MCF 10A (cell line): ENCODE results near the gene MSX1. TPM values are rescaled to one million over a fixed set of nuclear protein-coding genes. Genes with fewer than 3 reads are reported as not detected.

ENCODE experiments used
- BruUV-seq: library from RNA; stranded (reverse); fragments of 400-500 nt; replicated peaks from 2 replicates; lab custom pipeline; 2021; lab: Mats Ljungman, UMichigan
- CTCF ChIA-PET: fragments of 300-600 bp; sonication (Branson Sonifier 250); formaldehyde crosslinking; extraction: SDS; loops from one replicate; lab custom pipeline; 2021; ENCODE audit warnings: antibody characterized with exemption, inconsistent platforms; lab: Yijun Ruan, JAX
- POLR2A ChIA-PET: fragments of 300-600, 350-650 bp; sonication (Branson Sonifier 250); formaldehyde crosslinking; extraction: SDS; loops from one replicate; lab custom pipeline; 2020; ENCODE audit warnings: antibody characterized with exemption, inconsistent platforms; lab: Yijun Ruan, JAX
- DNase-seq: peaks from one replicate; pipeline ENCODE4 v3.0.0-alpha.2; 2018; ENCODE audit not compliant: unreplicated experiment
- H3K27ac Mint-ChIP-seq: one replicate; pipeline ENCODE4 v1.8.0; 2022; ENCODE audit warnings: mild to moderate bottlenecking, low read depth, mixed read lengths; ENCODE audit not compliant: unreplicated experiment
- H3K27me3 Mint-ChIP-seq: one replicate; pipeline ENCODE4 v1.8.0; 2022; ENCODE audit warnings: mixed read lengths; ENCODE audit not compliant: insufficient read depth, unreplicated experiment
- H3K36me3 Mint-ChIP-seq: one replicate; pipeline ENCODE4 v1.8.0; 2022; ENCODE audit warnings: mild to moderate bottlenecking, moderate library complexity, mixed read lengths; ENCODE audit not compliant: insufficient read depth, unreplicated experiment
- H3K4me1 Mint-ChIP-seq: one replicate; pipeline ENCODE4 v1.8.0; 2022; ENCODE audit warnings: mixed read lengths; ENCODE audit not compliant: insufficient read depth, unreplicated experiment
- H3K4me3 Mint-ChIP-seq: one replicate; pipeline ENCODE4 v1.8.0; 2022; ENCODE audit warnings: mild to moderate bottlenecking, moderate library complexity, mixed read lengths; ENCODE audit not compliant: unreplicated experiment
- H3K9me3 Mint-ChIP-seq: one replicate; pipeline ENCODE4 v1.8.0; 2022; ENCODE audit warnings: mixed read lengths; ENCODE audit not compliant: unreplicated experiment
- intact Hi-C: fragments of 100-400 bp; cut with micrococcal nuclease; formaldehyde crosslinking; loops from 2 replicates; pipeline ENCODE4 v1.14.1; 2022
- total RNA-seq: library from RNA; stranded (reverse); gene quantifications from 2 replicates; pipeline ENCODE4 v1.2.3, GENCODE V29; 2022
- TF ChIP-seq, protein P1 (sequence below): fragments of 200-600 bp; IDR thresholded peaks from one replicate; pipeline ENCODE4 v1.8.0; 2022; ENCODE audit warnings: antibody characterized with exemption, mild to moderate bottlenecking; ENCODE audit not compliant: unreplicated experiment

Gene MSX1
- total RNA-seq, 1 experiment from 2014 or later, result 3.9 TPM

GRCh38 chr4:4871242-4871572 lies 11.7 kb downstream of the MSX1 start:
- Mint-ChIP-seq H3K9me3 (no peaks in the 10 kb centered on the region), H3K4me1 (peaks cover 5% of the 10 kb centered on the region), H3K36me3 (no peaks in the 10 kb centered on the region), H3K27me3 (peaks cover 50% of the 10 kb centered on the region), H3K27ac (no peak overlapping the region), H3K4me3 (no peak overlapping the region)
- DNase-seq, result no peak
- ChIA-PET CTCF (interaction anchor here (0.6 kb wide), 1 partner anchor 1404 kb away, joined by 3 read pairs; no protein-coding TSS in a partner anchor), POLR2A (no interaction called here)
- intact Hi-C loops, result no loop called here
- BruUV-seq, result no TSS peak
- TF ChIP-seq, protein P1, sequence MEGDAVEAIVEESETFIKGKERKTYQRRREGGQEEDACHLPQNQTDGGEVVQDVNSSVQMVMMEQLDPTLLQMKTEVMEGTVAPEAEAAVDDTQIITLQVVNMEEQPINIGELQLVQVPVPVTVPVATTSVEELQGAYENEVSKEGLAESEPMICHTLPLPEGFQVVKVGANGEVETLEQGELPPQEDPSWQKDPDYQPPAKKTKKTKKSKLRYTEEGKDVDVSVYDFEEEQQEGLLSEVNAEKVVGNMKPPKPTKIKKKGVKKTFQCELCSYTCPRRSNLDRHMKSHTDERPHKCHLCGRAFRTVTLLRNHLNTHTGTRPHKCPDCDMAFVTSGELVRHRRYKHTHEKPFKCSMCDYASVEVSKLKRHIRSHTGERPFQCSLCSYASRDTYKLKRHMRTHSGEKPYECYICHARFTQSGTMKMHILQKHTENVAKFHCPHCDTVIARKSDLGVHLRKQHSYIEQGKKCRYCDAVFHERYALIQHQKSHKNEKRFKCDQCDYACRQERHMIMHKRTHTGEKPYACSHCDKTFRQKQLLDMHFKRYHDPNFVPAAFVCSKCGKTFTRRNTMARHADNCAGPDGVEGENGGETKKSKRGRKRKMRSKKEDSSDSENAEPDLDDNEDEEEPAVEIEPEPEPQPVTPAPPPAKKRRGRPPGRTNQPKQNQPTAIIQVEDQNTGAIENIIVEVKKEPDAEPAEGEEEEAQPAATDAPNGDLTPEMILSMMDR, result no peak

GRCh38 chr4:4871573-4872313 lies 12.3 kb downstream of the MSX1 start:
- H3K4me3 Mint-ChIP-seq, result no peak overlapping the region
- TF ChIP-seq, protein P1, result no peak
- no peaks in the 10 kb centered on the region for H3K9me3 Mint-ChIP-seq
- CTCF ChIA-PET, result no interaction called here
- peaks cover 50% of the 10 kb centered on the region for H3K27me3 Mint-ChIP-seq
- POLR2A ChIA-PET, result no interaction called here
- intact Hi-C loops, result no loop called here
- no peak for DNase-seq
- no TSS peak for BruUV-seq
- no peak overlapping the region for H3K27ac Mint-ChIP-seq
- H3K36me3 Mint-ChIP-seq, result no peaks in the 10 kb centered on the region
- peaks cover 5% of the 10 kb centered on the region for H3K4me1 Mint-ChIP-seq

DNA sequence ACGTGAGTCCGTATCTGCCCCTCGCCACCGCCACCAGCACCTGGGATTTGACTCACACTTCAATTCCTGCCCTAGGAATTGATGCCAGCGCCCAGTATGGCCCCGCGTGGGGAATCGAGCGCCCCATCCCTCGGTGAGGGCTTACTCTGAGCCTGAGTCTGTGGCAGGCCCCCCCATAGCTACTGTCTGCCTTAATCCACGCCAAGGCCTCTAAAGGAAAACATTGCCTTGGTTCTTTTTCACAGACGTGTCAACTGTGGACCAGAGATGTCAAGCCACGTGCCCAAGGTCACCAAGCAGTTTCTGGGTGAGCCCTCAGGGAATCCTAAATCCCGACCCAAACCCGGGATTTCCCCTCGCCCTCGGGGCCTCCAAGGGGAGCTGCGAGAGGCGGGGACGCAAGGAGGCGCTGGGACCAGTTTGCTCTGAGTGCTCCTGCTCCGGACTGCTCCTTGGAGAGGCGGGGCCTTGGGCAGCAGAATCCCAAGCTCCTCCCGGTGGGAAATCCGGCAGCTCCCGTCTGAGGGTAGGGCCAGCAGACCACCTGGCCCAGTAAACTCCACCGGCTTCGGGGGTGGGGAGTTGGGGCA lies 12.9 kb downstream of the MSX1 start:
- ChIA-PET POLR2A (no interaction called here), CTCF (interaction anchor here (0.6 to 1.0 kb wide), 2 partner anchors 268 to 452 kb away, joined by 3 read pairs; no protein-coding TSS in a partner anchor)
- BruUV-seq, result no TSS peak
- TF ChIP-seq, protein P1, result no peak
- no peak overlapping the region for H3K4me3 Mint-ChIP-seq
- H3K27me3 Mint-ChIP-seq, result peaks cover 50% of the 10 kb centered on the region
- DNase-seq, result no peak
- H3K9me3 Mint-ChIP-seq, result no peaks in the 10 kb centered on the region
- no peaks in the 10 kb centered on the region for H3K36me3 Mint-ChIP-seq
- H3K4me1 Mint-ChIP-seq, result peaks cover 5% of the 10 kb centered on the region
- intact Hi-C loops, result no loop called here
- H3K27ac Mint-ChIP-seq, result no peak overlapping the region

- ChIA-PET POLR2A (no interaction called here), CTCF (interaction anchor here (1.0 kb wide), 1 partner anchor 453 kb away, joined by 3 read pairs; no protein-coding TSS in a partner anchor)
- intact Hi-C loops, result no loop called here
- TF ChIP-seq, protein P1, result no peak
- Mint-ChIP-seq H3K27me3 (peaks cover 50% of the 10 kb centered on the region), H3K36me3 (no peaks in the 10 kb centered on the region), H3K27ac (no peak overlapping the region), H3K4me3 (no peak overlapping the region), H3K4me1 (peaks cover 5% of the 10 kb centered on the region), H3K9me3 (no peaks in the 10 kb centered on the region)
- BruUV-seq, result no TSS peak
- DNase-seq, result no peak
These were observed 13.7 kb downstream of the MSX1 start for GRCh38 chr4:4873203-4873602.
